ENCODE results near the gene USP10. TPM values are rescaled to one million over a fixed set of nuclear protein-coding genes. Genes with fewer than 3 reads are reported as not detected.

The USP10 gene
- polyA plus RNA-seq, 4 donors, result 109 to 150 (median 141) TPM

DNA sequence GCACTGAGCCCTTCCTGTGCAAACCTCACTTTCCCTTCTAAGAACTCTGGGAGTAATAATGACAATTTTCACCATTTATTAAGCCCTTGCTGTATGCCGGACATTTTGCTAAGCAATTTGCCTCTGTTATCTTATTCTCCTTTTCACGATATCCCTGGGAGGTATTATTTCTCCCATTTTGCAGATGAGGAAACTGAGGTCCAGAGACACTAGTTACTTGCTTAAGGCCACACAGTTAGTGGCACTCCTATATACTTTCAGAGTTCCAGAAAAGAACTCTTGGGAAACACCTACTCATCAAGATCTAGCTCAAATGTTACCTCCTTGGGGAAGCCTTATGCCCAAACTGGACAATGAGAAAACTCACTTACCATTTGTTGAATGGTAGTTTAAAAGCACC lies 4.8 kb upstream of the USP10 start:
- DNase-seq (ENCODE audit: low read depth in 4 of 4, low spot score in 3 of 4), result no peak

DNA sequence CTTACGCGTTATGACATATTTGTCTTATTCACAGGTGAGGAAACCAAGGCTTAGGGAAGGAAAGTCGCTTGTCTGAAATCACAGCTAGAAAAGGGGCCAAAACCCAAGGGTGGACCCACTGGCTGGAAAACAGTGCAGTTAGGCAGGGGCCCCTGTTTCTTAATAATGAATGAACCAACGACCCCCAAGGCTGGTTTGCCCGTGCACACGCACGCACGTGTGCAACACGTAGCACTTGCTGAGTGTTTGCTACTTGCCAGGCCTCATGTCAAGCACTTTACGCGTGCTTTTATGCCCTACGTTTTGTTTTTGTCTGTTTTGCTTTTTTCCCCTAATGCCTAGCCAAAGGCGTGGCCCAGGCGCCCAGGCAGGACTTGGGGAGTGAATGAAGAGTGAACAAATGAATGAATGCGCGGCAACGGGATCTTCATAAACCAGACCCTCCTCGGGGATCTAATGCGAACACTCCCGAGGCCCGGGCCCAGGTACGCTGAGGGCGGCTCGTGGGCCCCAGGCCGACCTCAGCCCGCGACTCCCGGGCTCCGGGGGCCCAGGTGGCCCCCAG lies 571 bp upstream of the USP10 start:
- no peak for DNase-seq (ENCODE audit: low read depth in 4 of 4, low spot score in 3 of 4)

DNA sequence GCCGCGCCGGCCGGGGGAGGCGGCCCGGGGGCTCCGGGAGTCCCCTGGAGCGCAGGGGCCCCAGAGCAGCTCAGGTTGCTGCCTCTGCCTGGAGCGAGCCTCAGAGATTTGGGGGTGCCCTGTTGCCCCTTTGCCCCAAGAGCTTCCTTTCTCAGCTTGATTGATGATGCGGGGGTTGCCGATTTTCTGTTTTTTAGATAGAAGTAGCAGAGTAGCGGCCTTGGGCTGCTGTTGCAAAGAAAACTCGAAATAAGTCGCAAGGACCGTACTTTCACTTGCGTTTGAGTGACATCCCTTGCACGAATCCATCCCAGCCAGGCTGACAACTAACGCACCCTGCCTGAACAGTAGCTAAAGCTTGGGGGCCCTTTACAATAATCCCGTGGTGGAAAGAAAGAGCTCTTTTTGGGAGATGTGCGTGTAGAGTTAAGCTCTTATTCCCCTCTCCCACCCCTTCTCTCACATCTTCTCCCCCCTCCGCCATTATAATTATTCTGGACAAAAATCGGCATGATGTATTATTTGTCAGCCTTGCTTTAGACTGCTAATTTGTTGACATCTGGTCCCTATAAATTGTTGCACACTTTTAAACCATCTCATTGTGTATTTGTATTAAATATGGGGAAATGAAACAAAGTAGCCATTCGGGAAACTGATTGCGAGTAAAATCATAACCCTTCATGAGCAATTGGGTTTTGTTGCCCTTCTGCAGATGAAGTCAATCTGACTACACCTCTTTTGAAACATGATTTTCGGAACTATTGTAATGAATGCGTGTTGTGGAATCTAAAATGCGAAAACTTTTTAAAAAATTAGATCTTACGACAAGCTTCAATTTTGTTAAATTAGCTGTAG lies 873 bp downstream of the USP10 start:
- no peak for DNase-seq (ENCODE audit: low read depth in 4 of 4, low spot score in 3 of 4)

DNA sequence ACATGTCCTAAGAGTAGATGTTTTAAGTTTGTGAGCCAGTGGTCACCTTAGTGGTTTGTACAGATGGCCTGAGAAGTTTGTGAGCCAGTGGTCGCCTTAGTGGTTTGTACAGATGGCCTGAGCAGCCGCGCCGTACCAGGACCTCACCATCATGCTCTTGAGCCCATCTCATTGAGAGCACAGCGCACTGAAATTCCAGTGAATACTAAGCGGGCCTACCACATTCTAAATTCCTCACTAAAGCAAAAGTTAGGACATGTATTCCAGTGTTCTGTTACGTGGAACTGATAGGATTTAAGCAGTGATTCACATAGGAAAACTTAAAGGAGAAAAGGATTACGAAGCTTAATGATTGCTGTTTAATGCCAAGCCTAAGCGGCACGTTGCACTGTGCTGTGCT lies 3.9 kb downstream of the USP10 start:
- DNase-seq (ENCODE audit: low read depth in 4 of 4, low spot score in 3 of 4), result no peak

DNA sequence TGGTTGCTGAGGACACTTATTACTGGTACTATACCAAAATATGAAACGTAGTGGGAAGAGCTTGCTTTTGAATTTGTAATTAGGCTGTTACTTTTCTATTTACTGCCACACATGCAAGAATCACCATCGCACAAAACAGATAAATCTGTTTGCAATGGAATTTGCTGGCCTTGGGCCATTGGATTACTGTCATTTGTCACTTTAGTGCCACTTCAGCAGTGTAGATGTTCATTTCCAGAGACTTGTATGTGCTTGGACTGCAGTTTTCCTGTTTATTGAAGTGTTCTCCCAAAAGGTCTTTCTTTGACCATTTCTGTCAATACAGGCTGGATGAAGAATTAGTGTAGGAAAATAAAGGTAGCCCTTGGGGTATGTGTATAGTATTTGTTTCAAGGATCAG lies 4.5 kb downstream of the USP10 start:
- DNase-seq (ENCODE audit: low read depth in 4 of 4, low spot score in 3 of 4), result no peak

DNA sequence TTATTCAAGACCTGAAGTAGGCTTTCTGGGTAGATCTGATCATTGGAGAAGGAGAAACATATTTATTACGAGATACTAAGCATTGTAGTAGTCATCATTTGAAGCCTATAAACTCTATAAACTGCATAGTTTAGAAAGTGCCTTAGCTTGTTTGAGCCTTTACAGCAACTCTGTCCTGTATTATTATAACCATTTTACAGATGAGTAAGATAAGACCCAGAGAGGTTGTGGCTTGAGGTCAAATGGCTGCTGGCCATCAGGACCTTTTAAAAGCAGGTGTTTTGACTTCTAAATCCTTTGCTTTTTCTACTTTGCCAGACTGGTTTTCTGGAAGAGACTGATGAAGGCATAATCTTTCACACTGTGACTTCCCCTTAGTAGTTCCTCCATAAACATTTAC lies 7.1 kb downstream of the USP10 start:
- no peak for DNase-seq (ENCODE audit: low read depth in 4 of 4, low spot score in 3 of 4)

DNA sequence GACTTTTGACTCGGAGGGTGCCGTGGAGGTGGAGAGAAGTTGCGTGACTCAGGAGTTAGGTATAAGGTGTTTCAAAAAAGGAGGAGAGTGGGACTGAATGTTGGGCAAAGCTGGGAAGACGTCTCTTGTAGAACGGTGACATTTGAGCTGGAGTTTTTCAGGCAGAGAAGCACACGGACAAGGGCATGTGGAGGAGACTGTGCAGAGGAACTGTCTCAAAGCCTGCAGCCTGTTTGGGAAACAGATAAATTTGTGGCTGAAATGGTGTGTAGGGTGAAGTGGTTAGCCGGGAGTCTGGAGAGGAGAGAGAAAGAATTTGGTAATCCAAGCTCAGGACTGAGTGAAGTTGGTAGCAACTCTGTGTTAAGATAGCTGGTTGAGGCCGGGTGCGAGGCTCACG lies 9.8 kb downstream of the USP10 start:
- no peak for DNase-seq (ENCODE audit: low read depth in 4 of 4, low spot score in 3 of 4)

DNA sequence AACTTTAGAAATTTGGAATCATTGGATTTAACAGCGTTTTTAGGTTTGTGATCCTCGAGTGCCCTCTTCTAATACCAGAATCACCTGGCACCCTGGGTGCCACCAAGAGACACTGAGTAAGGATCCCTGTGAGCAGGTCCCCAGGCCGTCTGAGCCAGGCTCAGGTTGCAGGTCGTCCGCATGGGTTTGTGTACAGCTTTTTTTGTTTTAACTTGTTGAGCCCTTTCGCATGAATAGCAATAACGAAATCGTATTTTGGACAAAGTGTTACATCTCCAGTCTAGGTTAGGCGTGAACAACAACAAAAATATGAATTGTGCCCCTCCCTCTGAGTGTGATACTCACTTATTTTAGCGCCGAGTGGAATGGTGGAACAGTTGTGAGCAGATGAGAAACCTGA lies 10.9 kb downstream of the USP10 start:
- no peak for DNase-seq (ENCODE audit: low read depth in 4 of 4, low spot score in 3 of 4)

DNA sequence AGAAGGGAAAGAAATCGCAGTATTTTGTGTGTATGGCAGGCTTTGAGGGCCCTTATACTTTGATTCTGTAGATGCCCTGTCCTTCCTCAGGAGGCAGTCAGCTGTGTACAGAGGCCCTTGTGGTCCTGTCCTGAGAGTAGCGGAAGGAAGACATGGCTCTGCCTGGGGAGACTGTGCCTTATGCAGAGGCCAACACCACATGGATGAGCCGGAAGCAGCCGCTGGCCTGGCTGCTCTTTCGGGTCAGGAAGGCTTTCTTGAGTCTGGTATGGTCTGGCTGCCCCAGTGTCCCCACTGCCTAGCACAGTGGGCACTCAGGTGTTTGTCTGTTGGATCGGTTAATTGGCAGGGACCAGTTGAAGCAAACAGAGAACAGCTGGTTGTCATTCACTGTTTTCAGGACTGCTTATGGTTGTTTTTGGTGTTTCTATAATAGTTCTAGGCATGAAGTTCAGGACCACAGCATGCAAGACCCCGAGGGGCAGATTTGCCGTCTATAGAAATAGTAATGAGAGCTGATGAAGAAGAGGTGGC lies 12.4 kb downstream of the USP10 start:
- DNase-seq (ENCODE audit: low read depth in 4 of 4, low spot score in 3 of 4), result no peak

DNA sequence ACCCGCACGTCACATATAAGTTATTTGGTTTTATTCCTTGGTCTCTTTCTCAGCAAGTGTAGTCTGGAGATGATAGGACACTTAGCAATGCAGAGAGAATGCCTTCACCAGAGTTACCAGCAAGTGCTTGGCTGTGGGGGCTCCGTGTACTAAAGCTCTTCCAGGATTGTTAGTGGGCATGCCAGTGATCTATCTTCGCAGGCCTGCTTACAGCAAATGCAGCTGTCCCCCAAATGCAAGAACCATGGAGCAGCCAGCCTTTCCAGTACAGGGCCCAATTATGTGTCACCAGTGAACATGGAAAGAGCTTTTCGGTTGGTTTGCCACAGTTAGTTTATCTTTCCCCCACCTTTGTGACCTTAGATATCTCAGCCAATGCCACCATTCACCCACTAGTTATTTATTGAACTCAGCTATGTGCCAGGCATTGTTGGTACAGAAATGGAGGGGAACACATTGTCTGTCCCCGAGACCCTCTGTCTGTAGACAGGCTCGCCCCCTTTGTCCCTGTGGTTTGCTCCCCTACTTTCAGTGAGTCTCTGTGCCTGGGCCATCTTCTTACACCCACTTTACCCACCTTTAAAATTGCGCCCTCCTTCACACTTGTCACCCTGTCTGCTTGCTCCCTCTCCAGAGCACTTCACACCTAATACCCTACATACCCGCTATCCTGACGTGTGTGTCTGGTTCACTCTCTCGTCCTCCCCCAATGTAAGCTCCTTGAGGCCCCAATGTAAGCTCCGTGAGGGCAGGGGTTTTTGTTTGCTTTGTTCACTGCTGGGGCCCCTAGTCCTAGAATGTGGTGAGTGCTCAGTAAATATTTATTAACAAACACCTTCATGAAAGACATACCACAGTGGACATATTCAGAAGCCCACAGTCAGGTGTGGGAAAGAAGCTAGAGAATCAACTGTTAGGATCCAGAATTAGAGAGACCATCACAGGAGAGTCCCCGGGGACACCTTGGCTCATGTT lies 13.3 kb downstream of the USP10 start:
- no peak for DNase-seq (ENCODE audit: low read depth in 4 of 4, low spot score in 3 of 4)

DNA sequence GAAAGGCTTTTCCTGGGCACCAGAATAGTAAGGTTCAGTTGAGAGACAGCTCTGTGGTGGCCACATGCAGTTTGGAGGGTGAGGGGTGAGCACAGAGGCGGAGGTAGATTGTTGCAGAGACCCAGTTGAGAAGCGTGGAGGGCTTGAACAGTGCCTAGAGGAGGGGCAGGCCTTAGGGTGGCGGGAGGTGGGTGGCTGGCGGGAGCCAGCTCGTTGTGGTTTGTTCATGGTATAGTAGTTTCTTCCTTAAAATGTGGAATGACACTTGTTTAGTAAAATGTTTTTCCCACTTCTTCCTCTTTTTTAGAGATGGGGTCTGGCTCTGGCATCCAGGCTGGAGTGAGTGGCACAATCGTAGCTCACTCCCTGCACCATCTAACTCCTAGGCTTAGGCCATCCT lies 14.2 kb downstream of the USP10 start:
- no peak for DNase-seq (ENCODE audit: low read depth in 4 of 4, low spot score in 3 of 4)

DNA sequence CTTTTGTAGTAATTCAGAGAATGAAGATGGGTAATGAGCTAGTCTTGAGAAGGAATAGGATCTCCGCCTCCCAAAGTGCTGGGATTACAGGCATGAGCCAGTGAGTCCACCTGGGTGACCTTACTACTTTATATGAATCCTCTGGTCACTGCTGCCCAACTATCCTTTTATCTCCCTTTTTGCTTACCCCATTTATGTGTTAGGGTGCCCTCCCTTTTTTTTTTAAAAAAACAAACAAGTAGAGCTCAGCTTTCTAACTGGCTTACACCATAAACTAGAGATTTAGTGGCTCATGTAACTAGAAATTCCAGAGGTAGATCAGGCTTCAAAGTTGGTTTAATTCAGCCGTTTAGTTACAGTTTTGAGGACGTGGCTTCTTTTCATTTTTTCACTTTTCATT lies 15.6 kb downstream of the USP10 start:
- no peak for DNase-seq (ENCODE audit: low read depth in 4 of 4, low spot score in 3 of 4)

DNA sequence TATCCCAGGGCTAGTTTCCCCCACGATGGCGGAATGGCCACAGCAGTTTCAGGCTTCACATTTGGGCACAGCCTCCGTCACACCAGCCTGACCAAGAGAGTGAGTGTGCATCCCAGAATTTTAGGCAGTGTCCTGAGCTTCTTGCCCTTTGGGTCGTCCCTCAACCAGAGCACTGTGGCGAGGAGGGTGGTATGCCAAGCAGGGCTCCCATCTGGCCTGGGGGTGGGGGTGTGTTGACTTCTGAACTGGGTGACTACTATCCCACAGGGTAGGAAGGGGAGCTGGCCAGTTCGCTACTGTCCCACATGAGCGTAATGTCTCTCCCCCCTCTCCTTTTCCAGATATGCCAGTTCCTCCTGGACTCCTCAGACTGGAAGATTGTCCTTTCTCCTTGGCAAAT lies 16.1 kb downstream of the USP10 start:
- DNase-seq (ENCODE audit: low read depth in 4 of 4, low spot score in 3 of 4), result no peak

DNA sequence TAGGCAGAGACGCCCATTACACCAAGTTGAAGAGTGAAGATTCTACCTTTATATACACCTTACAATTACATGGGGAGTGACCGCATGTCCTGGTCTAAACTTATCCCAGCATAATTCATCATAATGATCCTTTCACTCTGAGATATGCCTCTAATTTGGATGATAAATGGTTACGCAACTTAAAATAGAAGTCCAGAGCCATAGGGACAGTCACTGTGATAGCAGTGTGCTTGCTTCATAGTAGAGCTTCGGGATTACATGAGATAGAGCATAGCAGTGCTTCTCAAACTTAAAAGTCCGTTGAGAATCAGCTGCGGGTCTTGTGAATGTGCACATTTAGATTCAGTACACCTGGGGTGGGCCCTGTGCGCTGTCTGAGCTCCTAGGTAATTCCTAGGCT lies 16.9 kb downstream of the USP10 start:
- no peak for DNase-seq (ENCODE audit: low read depth in 4 of 4, low spot score in 3 of 4)

DNA sequence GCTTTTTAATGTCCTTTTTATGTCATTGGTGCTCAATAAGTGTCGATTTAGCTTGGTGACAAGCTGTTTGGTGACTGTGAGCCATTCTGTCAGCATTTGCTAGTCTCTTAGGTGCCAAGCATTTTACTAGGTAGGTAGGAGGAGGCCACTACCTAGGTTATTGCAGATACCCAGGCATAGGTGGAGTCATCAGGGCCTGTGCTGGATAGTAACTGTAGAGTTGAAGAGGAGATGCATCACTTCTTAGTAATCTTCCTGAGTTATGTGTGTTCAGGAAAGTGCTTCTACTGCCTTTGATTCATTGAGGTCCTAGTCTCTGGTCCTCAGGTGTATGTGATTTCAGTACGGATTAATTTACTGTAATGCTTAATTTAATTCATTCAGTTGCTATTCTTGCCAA lies 17.7 kb downstream of the USP10 start:
- DNase-seq (ENCODE audit: low read depth in 4 of 4, low spot score in 3 of 4), result no peak

DNA sequence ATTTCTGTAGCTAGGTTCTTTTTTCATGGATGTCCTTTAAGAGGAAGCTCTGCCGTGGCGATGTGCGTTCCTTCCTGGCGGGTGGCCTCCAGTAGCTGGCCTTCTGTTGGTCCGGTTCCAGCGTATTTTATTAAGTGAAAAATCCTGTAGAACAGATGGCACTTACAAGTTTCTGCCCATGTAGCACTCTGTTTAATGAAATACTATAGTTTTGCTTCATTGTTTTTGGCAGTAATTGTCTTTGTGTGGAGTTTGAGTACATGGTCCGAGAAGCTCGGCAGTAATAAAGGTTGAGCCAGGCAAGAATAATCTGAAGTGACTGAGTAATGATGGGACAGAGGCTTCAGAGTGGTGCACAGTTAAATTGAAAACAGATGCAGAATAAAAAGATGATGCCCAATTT lies 20.4 kb downstream of the USP10 start:
- no peak for DNase-seq (ENCODE audit: low read depth in 4 of 4, low spot score in 3 of 4)

DNA sequence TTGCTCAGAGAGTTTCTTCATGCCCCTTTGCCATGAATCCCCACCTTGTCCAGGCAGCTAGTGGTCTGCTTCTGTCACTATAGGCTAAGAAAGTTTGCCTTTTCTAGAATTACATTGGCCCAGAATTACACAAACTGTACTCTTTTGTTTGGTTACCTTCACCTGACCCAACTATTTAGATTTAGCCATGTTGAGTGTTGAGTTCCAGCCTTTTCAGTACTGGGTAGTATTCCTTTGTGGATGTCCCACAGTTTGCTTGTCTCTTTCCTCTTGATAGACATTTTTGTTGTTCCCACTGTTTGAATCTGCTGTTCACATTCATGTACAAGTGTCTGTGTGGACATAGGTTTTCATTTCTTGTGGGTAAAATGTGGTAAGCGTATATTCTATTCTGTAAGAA lies 22.3 kb downstream of the USP10 start:
- no peak for DNase-seq (ENCODE audit: low read depth in 4 of 4, low spot score in 3 of 4)

DNA sequence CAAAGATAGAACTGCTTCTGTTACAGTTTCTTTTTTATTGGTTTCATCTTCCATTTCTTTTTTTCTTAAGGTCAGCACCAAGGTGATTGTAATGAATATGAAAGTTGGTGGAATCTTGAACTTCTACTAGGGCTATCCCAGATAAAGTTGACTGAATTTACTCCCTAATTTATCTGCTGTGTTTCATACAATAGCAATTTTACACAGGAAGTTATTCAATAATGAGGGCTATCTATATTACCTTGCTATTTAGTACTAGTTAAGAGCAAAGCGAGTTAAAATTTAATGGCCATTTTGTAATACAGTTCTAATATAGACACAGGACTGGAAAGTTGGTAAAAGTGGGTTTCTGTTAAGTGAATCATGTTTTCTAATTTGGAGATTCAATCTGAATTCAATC lies 24.1 kb downstream of the USP10 start:
- DNase-seq (ENCODE audit: low read depth in 4 of 4, low spot score in 3 of 4), result no peak

DNA sequence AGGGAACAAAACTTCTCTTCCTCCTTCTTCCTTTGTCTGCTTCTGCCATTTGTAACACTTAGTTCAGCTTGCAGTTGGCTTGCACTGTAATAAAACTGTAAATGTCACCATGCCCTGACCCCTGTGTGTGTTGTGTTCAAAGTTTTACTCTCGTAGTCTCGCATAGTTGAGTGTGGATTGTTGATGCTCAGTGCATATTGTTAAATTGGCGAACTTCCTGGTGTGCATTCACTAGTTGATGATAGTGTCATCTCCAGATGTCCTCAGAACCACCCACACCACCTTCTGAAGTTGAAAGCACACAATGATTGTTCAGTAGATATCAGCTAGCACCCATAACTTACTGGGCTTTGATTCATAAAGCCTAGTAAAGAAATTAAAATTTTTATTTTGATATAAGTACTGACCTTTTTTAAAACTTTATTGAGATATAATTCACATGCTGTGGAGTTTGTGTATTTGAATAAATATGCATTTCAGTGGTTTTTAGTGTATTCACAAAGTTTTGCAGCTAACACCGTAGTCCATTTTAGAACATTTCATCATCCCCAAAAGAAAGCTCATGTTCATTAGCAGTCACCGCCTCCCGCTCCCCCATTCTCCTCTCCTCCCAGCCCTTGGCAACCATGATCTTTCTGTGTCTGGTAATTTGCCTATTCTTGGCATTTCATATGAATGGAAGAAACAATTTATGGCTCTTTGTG lies 25.0 kb downstream of the USP10 start:
- no peak for DNase-seq (ENCODE audit: low read depth in 4 of 4, low spot score in 3 of 4)

DNA sequence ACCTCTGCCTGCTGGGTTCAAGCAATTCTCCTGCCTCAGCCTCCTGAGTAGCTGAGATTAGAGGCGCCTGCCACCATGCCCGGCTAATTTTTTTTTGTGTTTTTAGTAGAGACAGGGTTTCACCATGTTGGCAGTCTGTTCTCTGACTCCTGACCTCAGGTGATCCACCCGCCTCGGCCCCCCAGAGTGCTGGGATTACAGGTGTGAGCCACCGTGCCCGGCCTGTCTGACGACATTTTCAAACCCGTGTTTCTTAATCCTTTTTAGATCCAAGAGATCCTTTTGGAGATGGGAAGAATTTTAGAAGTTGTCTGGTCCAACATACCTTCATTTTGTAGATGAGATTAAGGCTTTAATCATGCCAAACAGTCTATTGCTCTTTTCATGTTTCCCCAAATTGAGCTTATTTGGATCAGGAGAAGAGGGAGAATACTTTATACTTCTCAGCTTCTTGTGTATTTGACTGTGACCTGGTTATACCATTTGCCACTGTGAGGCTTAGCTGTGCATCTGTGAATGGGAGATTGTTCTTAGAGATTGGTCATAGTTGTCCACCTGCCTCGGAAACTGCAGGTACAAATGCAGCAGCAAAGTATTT lies 25.8 kb downstream of the USP10 start:
- no peak for DNase-seq (ENCODE audit: low read depth in 4 of 4, low spot score in 3 of 4)

Measured in right renal pelvis (tissue), 4 donors.